Bronchial epithelial cell (primary cell): Measurements from ENCODE around the gene APPL2. TPM values are rescaled to one million over a fixed set of nuclear protein-coding genes. Genes with fewer than 3 reads are reported as not detected.

ENCODE experiments used
- DNase-seq: peaks from one replicate; pipeline ENCODE4 v3.0.0-alpha.2; 2010; ENCODE audit warnings: low read depth
- FAIRE-seq: peaks from 2 replicates; lab custom pipeline; 2011; peaks lifted over from hg19 to GRCh38; lab: Jason Lieb, UNC
- H3K27me3 ChIP-seq: 2 replicates; pipeline ENCODE4 v1.5.1; 2011; ENCODE audit warnings: low read length; ENCODE audit not compliant: control insufficient read depth, insufficient read depth
- H3K36me3 ChIP-seq: 2 replicates; pipeline ENCODE4 v1.5.1; 2011; ENCODE audit warnings: low read length; ENCODE audit not compliant: control insufficient read depth, insufficient read depth
- H3K4me3 ChIP-seq: 2 replicates; pipeline ENCODE4 v1.5.1; 2011; ENCODE audit warnings: mild to moderate bottlenecking, low read depth, low read length, control low read depth
- CTCF ChIP-seq: IDR thresholded peaks from 2 replicates; pipeline ENCODE4 v1.5.1; 2011; ENCODE audit warnings: mild to moderate bottlenecking, moderate library complexity, low read length, control low read depth, inconsistent platforms; ENCODE audit not compliant: insufficient read depth, severe bottlenecking
- total RNA-seq: library from RNA; depleted of rRNA; stranded (reverse); fragments of >200 nt; gene quantifications from 2 replicates; pipeline ENCODE4 v1.2.1, GENCODE V29; 2014

Gene APPL2
- total RNA-seq, 1 donor from 2014 or later: 23.2 TPM

- FAIRE-seq (no peak), DNase-seq (no peak)
- no peak overlapping the region for H3K4me3 ChIP-seq
- no peaks in the 10 kb centered on the region for H3K27me3 ChIP-seq
- H3K36me3 ChIP-seq: peaks cover 5% of the 10 kb centered on the region
- no peak for TF ChIP-seq CTCF
These were observed 68.6 kb downstream of the APPL2 start for GRCh38 chr12:105167346-105167745.

- TF ChIP-seq CTCF: no peak
- Histone ChIP-seq H3K4me3 (no peak overlapping the region), H3K27me3 (no peaks in the 10 kb centered on the region), H3K36me3 (peaks cover 5% of the 10 kb centered on the region)
- DNase-seq (no peak), FAIRE-seq (no peak)
These were observed 69.2 kb downstream of the APPL2 start for GRCh38 chr12:105166736-105167135.

GRCh38 chr12:105164068-105164467, 71.9 kb downstream of the APPL2 start:
- TF ChIP-seq CTCF: no peak
- no peaks in the 10 kb centered on the region for H3K27me3 ChIP-seq
- peak; percentile 11 for DNase-seq
- no peak overlapping the region for H3K4me3 ChIP-seq
- no peak for FAIRE-seq
- peaks cover 5% of the 10 kb centered on the region for H3K36me3 ChIP-seq

- Histone ChIP-seq H3K36me3 (peaks cover 6% of the 10 kb centered on the region), H3K4me3 (no peak overlapping the region), H3K27me3 (no peaks in the 10 kb centered on the region)
- TF ChIP-seq CTCF: no peak
- FAIRE-seq (no peak), DNase-seq (no peak)
These were observed 73.8 kb downstream of the APPL2 start for GRCh38 chr12:105162174-105162573.

- DNase-seq: no peak
- no peak overlapping the region for H3K4me3 ChIP-seq
- no peak for FAIRE-seq
- TF ChIP-seq CTCF: no peak
- no peaks in the 10 kb centered on the region for H3K27me3 ChIP-seq
- peaks cover 4% of the 10 kb centered on the region for H3K36me3 ChIP-seq
These were observed 77.1 kb downstream of the APPL2 start for GRCh38 chr12:105158876-105159275.

- FAIRE-seq (no peak), DNase-seq (no peak)
- no peak for TF ChIP-seq CTCF
- Histone ChIP-seq H3K36me3 (peaks cover 3% of the 10 kb centered on the region), H3K4me3 (no peak overlapping the region), H3K27me3 (no peaks in the 10 kb centered on the region)
These were observed 78.4 kb downstream of the APPL2 start for GRCh38 chr12:105157606-105158005.
